Measurements from ENCODE around the gene EML4. TPM values are rescaled to one million over a fixed set of nuclear protein-coding genes. Genes with fewer than 3 reads are reported as not detected.
"Not testable (repeated sequence)": the region's sequence is repeated elsewhere in the genome, so short reads cannot be mapped to it uniquely, and the experiment has no call there.

The EML4 gene
- total RNA-seq, 1 donor from 2014 or later: 7.9 TPM

- intact Hi-C loops (cut with DNase I): no loop called here
- DNase-seq (ENCODE audit: low spot score): no peak
Measured at GRCh38 chr2:42317486-42317885, 148.3 kb downstream of the EML4 start.

DNA sequence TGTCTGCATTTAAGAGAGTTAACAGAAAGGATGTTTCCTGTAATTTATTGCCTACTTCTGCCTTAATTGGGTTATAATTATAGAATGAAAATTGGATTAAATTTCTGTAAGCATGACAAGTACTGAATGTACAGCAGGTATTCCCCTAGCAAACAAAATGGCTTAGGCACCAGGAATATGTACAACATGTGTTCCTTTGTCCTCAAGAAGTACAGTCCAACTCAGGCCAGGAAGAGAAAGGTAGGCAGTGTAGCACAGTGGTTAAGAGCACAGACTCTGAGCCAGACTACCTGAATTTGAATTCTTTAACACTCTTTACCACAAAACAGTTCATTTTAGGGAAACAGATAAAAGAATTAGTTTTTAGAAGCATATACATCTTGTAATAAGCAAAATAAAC lies 148.8 kb downstream of the EML4 start:
- intact Hi-C loops (cut with DNase I): no loop called here
- no peak for DNase-seq (ENCODE audit: low spot score)

DNA sequence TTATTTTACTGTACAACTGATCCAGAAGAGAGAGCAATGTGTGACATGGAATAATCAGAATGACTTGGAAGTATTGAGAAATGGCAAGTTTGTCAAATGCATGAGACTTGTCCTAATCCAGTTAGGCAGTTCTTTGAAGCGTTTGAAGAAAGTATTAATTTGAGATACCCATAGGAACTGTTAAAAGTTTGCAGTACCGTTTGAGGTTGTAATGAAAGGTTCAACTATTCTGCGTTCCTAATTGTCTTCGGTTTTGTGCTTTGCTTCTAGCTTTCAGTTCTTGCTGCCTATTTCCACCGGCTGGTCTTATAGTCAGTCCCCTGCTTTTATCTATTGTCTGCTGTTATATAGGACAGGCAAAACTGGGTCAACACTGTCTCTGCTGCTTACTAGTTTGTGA lies 150.1 kb downstream of the EML4 start:
- DNase-seq (ENCODE audit: low spot score): no peak
- intact Hi-C loops (cut with DNase I): no loop called here

GRCh38 chr2:42321452-42322064 lies 152.4 kb downstream of the EML4 start:
- intact Hi-C loops (cut with DNase I): no loop called here
- no peak for DNase-seq (ENCODE audit: low spot score)

DNA sequence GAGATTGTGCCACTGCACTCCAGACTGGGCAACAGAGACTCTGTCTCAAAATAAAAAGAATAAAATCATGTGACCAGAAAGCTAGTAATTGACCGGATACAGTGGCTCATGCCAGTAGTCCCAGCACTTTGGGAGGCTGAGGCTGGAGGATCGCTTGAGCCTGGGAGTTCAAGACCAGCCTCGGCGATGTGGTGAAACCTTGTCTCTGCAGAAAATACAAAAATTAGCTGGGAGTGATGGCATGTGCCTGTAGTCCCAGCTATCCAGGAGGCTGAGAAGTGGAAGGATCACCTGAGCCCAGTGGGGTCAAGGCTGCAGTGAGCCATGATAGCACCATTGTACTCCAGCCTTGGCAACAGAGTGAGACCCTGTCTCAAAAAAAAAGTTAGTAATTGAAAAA lies 155.1 kb downstream of the EML4 start:
- intact Hi-C loops (cut with DNase I): no loop called here
- no peak for DNase-seq (ENCODE audit: low spot score)

DNA sequence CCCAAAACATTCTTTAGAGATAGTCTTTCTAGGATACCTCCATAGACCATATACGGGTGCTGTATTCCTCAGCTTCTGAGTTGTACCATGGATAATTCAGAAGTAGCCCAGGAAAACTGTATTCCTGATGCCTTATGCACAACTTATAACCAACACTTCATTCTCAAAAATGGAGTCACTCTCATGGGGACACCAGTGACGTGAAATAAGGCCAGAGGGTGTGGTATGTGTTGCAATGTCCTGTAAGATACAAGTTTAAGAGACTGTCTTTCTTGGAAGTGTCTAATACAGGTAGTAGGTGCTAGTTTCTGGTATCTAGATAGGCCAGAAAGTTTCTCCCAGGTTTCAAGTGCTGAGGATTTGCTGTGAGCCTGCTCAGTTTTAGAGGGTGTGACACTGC lies 155.8 kb downstream of the EML4 start:
- no peak for DNase-seq (ENCODE audit: low spot score)
- intact Hi-C loops (cut with DNase I): loop anchor here (5.0 kb wide), 1 partner anchor 228 kb away; no protein-coding TSS in a partner anchor

- DNase-seq (ENCODE audit: low spot score): no peak
- intact Hi-C loops (cut with DNase I): loop anchor here (5.0 kb wide), 1 partner anchor 228 kb away; no protein-coding TSS in a partner anchor
Measured at GRCh38 chr2:42325609-42326008, 156.5 kb downstream of the EML4 start.

GRCh38 chr2:42327125-42327524 lies 158.0 kb downstream of the EML4 start:
- intact Hi-C loops (cut with DNase I): loop anchor here (5.0 kb wide), 1 partner anchor 230 kb away; no protein-coding TSS in a partner anchor
- DNase-seq (ENCODE audit: low spot score): no peak

GRCh38 chr2:42328148-42328833 lies 159.1 kb downstream of the EML4 start:
- intact Hi-C loops (cut with DNase I): loop anchor here (5.0 kb wide), 1 partner anchor 231 kb away; no protein-coding TSS in a partner anchor
- no peak for DNase-seq (ENCODE audit: low spot score)

DNA sequence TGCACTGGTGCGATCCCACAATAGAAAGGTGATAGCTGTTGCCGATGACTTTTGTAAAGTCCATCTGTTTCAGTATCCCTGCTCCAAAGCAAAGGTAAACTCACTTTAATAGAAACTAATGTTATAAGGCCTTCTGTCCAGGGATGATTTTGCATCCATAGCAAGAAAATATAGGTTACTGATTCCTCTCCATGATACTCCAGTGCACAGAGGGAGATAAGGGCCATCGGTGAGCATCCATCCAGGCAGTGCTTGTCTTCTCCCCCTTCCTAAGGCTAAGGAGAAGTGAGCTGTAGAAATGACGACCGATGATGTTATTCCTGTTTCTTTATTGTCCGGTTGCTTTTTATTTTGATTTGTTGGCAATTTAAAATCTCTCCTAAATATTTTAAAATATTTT lies 159.8 kb downstream of the EML4 start:
- DNase-seq (ENCODE audit: low spot score): no peak
- intact Hi-C loops (cut with DNase I): loop anchor here (5.0 kb wide), 1 partner anchor 232 kb away; no protein-coding TSS in a partner anchor

GRCh38 chr2:42329736-42330135 lies 160.6 kb downstream of the EML4 start:
- intact Hi-C loops (cut with DNase I): loop anchor here (5.0 kb wide), 1 partner anchor 232 kb away; no protein-coding TSS in a partner anchor
- DNase-seq (ENCODE audit: low spot score): no peak

DNA sequence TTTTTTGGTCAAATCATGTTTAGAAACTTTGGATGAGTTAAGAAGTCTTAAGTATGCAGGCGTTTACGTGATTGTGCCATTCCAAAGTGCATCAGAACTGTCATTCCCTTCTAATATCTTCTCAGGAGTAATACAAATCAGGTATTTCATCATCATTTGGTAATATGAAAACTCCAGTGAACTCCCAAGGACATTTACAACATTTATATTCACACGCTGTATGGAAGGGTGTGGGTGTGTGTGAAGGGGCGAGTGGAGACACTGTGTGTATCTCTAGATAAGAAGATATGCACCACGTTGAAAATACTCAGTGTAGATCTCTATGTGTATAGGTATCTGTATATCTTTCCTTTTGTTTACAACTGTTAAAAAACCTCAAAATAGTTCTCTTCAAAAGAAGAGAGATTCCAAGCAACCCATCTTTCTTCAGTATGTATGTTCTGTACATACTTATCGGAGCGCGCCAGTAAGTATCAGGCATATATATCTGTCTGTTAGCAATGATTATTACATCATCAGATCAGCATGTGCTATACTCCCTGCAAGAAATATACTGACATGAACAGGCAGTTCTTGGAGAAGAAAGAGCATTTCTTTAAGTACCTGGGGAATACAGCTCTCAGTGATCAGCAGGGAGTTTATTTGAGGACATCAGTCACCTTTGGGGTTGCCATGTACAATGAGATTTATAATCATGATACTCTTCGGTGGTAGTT lies 162.6 kb downstream of the EML4 start:
- intact Hi-C loops (cut with DNase I): no loop called here
- no peak for DNase-seq (ENCODE audit: low spot score)

DNA sequence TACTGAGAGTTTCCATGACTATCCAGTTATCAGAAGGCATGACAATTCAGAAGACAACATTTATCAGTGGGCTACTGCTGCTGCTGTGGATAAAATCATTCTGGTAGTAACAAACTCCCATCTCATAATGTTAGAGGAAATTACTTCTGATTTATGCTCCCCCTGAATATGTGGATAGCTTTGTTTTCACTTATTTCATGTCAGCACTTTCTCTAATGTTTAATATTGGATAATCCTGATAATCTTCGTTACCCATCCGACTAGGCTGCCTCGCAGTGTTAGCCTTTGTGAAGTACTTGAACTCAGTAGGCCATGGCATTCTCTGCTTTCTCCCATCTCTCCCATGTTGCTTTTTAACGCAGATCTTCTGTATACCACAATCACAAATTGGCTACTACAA lies 163.4 kb downstream of the EML4 start:
- intact Hi-C loops (cut with DNase I): no loop called here
- DNase-seq (ENCODE audit: low spot score): no peak

DNA sequence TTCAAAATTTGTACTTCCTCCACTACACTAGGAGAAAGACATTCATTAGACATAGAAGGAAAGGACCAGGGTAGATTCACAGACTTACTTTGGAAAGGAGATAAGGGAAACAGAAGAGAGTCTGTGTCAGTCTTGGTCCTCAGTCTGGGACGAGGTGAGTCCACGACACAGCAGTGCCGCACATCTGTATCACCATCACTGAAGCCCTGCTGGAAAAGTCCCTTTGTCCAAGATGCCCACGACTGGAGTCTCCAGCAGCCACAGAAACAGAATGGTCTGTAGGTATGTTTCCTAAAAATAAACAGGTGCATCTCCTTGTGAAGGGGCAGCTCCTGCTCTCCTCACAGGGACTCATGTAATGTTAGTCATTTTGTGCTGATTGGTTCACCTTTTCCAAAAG lies 164.4 kb downstream of the EML4 start:
- intact Hi-C loops (cut with DNase I): no loop called here
- no peak for DNase-seq (ENCODE audit: low spot score)

GRCh38 chr2:42334220-42334619 lies 165.1 kb downstream of the EML4 start:
- intact Hi-C loops (cut with DNase I): no loop called here
- DNase-seq (ENCODE audit: low spot score): no peak

- DNase-seq (ENCODE audit: low spot score); intact Hi-C loops (cut with DNase I): not testable (repeated sequence)
Measured at GRCh38 chr2:42334865-42335264, 165.7 kb downstream of the EML4 start.

- intact Hi-C loops (cut with DNase I): no loop called here
- no peak for DNase-seq (ENCODE audit: low spot score)
Measured at GRCh38 chr2:42335514-42336104, 166.5 kb downstream of the EML4 start.

- intact Hi-C loops (cut with DNase I): no loop called here
- no peak for DNase-seq (ENCODE audit: low spot score)
Measured at GRCh38 chr2:42336361-42336965, 167.3 kb downstream of the EML4 start.

- intact Hi-C loops (cut with DNase I): no loop called here
Measured at GRCh38 chr2:42337356-42337820, 168.2 kb downstream of the EML4 start.

More at GRCh38 chr2:42337356-42337820, 168.2 kb downstream of the EML4 start:
- DNase-seq (ENCODE audit: low spot score): no peak
